ENCODE results near the gene DDX25. TPM values are rescaled to one million over a fixed set of nuclear protein-coding genes. Genes with fewer than 3 reads are reported as not detected.
A peak's percentile ranks its signal among the peaks of the same experiment; 100 is the strongest.

Gene DDX25
- total RNA-seq, 1 donor from 2014 or later: under 0.01 TPM

DNA sequence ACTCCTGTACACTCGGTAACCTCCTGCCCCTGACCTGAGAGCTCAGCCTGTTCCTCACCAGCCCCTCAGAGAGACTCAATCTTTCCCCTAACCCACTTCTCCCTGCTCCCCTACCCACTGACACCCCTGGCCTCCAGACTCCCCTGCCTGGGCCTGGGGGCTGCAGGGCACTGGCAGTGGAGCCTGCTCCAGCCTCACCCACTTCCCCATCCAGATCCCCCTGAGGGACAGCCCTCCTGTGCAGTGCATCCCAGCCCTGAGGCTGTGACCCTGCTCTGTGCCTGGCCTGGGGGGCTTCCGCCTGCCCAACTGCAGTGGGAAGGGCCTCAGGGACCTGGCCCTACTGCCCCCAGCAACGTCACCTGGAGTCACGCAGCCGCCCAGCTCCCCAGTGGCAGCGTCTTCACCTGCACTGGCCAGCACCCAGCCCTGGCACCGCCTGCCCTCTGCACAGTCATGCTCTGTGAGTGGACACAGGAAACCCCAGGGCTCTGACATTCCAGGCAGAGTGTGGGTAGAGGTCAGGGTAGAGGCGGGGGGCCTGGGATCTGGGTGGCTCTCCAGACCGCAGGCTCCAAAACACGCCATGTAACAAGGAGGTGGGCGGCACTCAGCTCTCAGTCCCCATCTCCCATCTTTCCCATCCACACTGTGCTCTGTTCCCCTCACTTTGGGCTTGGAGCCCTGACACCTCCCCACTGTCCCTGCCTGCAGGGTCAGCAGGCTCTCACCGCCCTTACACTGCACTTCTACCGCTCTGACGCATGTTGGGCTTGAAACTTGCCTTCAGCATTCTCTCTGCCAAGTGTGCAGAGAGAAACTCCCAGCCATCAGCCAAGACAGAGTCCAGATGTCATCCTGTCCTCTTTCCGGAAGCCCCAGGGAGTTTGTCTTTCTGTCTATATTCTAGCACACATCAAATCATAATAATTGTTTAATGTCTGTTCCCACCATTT, 46.7 kb downstream of the DDX25 start:
- DNase-seq (ENCODE audit: low read depth in 2 of 2): no peak

DNA sequence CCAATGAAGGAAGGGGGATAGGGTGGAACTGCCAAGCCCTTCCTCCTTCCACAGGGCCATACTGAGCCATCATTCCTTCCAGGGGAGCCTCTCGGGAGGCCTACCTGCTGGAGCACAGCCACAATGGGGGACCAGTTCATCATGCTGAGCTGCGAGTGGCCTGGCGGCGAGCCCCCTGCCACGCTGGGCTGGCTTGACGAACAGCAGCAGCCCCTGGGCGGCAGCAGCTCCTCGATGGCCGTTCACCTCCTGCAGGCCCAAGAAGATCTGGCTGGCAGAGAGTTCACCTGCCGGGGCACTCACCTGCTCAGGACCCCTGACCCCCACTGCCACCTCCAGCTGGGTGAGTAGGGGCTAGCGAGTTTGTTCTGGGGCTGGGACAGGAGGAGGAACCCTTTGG, 47.4 kb downstream of the DDX25 start:
- no peak for DNase-seq (ENCODE audit: low read depth in 2 of 2)

DNA sequence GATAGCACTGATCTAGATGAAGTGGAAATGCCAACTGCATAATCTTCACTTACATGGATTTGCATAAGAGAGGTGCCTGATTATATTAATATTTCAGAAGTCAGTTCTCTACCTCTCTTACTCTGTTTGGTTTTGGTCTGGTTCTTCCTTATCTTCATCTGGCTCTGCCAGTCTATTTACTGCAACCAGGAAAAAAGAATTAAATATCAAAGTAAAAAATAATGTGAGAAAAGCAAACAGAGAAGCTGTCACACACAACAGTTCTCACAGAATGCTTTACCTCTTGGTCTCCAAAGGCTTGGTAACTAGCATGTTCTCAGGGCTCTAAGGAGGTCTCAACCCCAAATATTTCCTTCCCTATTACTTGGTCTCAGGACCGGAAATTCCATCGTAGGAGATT, 48.3 kb downstream of the DDX25 start:
- DNase-seq (ENCODE audit: low read depth in 2 of 2): no peak

DNA sequence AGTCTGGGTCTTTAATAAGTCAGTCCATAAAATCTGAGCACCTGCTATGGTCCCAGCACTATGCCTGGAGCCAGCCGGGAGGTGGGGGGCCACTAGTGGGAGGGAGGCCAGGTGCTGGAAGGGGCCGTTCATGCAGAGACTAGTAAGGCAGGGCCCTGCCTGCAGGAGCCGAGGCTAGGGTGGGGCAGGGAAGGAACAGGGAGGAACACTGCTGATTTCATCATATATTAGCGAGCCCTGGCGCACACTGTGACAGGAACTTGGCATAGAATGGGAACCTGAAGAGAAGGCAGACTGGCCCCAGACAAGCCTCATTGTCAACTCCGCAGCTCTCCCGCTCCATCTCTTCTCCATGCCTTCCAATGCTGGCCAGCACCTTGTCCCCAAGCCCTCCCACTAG, 48.7 kb downstream of the DDX25 start:
- DNase-seq (ENCODE audit: low read depth in 2 of 2): no peak

DNA sequence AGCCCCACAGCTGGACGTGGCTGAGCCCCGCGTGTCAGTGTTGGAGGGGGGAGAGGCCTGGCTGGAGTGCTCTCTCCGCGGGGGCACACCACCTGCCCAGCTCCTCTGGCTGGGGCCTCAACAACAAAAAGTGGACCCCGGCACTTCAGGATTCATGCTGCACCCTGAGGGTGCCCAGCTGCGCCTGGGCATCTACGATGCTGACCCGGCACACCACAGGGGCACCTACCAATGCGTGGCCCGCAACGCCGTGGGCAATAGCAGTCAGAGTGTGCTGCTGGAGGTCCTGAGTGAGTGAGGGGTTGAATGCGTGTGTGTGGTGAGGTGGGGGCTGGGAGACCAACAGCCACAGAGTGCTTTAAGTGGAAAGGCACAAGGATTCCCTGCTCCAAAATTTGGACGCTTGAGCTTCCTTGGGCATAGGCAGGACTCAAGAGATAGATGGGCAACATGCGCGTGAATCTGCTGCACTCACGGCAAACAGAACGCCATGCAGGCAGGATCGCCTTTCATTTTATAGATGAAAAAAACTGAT, 49.2 kb downstream of the DDX25 start:
- no peak for DNase-seq (ENCODE audit: low read depth in 2 of 2)

DNA sequence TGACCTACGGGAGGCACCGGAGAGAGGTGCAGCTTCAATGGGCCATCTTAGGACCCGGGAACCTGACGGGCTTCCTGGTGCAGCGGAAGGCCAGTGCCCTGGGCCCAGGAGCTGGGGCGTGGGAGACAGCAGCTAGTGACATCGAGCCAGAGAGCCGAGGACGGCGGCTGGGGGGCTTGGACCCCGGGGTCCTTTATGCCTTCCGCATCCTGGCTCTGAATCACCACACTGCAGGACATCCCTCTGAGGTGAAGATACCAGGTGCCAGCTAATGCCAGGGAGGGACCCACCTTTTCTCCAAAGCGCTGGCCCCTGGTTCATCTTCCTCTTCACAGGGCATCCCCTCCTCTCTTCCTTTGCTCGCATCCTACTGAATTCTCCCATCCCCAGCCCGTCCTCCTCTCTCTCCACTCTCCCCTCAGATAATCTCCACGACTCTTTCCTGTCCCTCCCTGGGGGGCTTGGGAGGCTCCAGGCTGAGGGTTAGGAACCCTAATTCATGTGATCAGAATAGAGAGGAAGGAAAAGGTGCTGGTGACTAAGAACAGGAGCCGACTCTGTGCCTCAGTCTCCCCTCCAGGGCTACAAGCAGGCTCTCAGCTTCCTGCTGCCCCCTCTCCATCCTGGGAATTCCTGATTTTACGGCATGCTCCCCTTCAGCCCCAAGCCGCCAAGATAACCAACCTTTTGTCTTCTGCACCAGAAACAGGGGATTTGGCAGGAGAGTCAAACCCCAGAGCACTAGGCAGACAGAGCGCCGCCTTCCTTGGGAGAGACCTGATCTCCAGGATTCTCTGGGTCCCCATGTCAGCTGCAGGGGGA, 50.0 kb downstream of the DDX25 start:
- DNase-seq (ENCODE audit: low read depth in 2 of 2): no peak

DNA sequence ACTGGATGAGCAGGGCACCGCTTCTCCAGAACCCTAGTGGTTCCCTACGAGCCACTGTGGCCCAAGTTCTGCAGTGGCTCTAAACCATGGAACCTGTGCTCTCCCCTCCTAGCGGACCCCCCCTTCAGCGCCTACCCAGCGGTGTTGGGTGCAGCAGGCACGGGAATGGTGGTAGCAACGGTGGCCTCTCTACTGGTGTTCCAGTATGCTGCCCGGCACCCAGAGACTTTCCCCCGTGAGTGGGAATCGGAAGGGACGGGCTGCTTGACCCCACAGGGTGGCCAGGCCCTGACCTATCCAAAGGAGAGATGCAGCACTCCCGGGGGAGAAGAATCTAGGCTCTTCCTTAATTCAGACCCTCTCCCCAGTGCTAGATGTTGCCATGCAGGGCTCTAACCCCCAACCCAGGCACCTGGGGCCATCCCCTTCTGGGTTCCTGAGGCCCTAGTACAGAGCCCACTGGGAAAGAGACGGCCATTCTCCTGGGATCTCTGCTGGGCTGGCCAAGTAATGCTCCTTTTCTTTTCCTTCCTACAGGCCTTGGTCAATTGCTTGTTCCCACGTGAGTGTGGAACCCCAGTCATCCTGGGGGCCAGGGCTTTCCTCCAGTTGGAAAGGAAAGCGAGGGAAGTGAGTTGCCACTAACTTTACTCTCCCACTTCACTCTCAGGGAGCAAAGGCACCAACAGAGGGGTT, 50.8 kb downstream of the DDX25 start:
- DNase-seq (ENCODE audit: low read depth in 2 of 2): no peak

DNA sequence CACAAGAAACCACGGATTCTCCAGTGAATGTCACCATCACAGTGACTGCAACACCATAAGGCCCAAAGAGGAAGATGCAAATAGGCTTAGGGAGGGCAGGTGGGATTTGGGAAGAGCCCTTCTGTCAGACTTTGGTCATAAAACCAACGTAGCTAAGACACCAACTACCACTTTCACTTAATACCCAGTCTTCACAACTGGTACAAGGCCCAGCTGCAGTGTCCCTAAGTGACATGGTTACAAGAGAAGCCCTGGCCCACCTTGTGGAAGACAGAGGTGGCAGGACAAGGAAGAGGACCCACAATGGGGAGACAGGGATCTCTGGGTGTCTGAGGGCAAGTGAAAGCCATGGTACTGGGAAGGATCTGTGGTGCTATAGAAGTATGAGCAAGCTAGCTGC, 51.5 kb downstream of the DDX25 start:
- no peak for DNase-seq (ENCODE audit: low read depth in 2 of 2)

DNA sequence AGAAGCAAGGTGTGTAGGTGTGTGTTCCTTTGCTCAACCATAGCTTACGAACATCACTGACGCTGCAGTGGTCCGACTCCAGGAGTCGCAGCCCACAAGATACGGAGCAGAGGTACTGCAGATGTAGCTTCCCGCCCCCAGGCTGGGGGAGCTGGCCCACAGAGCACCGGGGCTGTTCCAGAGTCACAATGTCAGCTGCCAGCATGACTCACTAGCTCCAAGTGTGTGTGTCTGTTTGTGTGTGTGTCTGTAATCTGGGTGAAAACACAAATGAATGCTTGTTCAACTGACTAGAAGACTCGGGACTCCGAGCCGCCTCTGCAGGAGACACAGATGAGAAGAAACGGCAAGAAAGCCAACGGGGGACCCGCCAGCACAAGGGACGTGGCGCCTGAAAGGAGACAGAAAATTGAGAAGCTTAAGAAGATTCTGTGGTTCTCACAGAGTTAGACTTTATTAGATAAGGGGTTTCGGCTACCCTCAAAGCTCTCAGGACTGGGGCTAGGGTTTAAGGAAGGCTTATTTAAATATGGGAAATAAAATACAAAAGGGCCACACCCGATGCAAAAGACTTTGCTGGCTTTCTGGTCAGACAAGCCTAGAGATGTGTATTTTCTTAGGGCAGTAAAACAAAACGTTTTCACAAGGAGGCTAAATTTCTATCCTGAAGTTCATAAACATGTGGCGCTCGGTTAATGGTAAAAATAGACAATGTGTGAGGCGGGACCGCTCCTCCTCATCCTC, 52.3 kb downstream of the DDX25 start:
- no peak for DNase-seq (ENCODE audit: low read depth in 2 of 2)

DNA sequence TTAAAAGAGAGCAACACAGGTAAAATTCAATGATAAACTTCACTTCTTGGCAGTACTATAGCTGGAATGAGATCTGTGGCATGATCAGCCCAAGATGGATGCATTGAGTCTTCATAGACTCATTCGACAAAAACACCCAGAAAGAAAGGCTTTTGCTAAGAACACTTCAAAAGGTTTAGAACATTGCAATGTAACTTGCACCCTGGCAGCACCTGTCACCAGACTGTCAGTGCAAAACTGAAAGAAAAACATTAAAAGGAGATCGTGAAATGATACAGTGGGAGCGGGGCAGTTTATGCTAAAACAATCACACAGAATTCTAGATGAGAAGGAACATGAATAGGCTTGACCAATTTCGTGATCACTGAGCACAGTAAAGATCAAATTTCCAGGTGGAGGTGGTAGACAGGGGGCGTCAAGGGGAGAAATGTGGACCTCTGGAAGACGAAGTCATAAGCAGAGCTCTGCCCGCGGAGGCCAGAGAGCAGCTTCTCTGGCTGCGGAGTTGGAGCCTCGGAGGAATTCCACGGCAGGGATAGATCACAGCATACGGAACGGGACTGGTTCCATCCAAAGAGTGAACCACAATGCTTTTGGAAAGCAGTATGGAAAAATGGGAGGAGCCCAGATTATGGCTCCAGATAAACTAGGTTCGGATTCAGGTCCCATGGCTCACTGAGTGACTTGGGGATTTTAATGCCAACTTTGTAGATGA, 53.5 kb downstream of the DDX25 start:
- DNase-seq (ENCODE audit: low read depth in 2 of 2): peak in 1 of 2 donors; percentile 29

DNA sequence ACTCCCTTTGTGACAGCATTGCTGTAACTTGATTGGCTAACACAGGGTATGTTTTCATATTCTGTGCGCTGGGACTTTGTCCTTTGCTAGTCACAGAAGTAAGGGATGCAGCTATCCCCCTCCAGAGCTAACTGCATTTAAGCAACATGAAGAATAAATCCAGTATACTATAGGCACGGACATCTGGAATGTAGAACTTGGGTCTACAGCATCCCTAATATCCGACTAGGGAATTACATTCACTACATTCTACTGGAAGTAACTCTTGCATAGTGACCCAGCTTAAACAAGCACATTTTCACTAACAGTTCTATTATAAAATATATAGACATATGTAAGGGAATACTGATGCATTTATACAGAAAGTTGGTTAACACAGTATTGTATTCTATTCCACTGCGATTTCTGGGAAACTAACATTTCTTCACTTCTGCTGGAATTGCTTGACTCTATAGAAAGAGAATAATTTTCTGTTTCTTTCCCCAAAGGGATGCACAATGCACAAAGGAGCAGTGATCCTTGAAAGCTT, 54.6 kb downstream of the DDX25 start:
- DNase-seq (ENCODE audit: low read depth in 2 of 2): no peak

DNA sequence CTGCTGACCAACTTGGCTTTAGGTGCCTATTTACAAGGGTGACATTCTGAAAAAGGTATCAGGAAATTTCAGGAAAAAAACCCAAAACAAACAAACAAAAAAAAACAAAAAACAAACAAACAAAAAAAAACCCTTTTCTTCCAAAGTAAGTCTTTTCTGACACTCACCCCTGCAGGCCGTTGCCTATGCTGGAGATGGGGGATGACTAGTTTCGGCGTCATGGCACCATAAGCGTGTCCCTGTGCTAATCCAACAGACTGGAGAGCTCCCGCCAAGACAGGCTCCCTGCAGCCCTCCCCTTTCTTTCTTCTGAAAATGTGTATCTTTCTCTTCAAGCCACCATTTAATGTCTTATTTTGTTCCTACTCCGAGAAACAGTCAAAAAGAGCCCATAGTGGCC, 55.2 kb downstream of the DDX25 start:
- no peak for DNase-seq (ENCODE audit: low read depth in 2 of 2)

DNA sequence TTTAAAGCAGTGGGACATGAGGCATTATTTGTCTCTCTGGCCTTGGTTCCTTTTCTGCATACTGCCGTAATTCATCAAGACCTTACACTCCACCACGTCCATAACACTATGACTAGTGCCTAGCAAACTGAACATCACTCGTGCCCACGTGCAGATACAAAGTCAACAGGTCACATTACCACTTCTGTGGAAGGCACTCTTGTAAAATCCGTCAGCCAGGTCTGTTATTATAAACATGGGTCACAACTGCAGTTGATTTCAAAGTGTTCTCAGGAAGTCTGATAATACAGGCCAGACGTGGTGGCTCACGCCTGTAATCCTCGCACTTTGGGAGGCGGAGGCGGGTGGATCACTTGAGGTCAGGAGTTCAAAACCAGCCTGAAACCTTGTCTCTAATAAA, 55.6 kb downstream of the DDX25 start:
- DNase-seq (ENCODE audit: low read depth in 2 of 2): no peak

DNA sequence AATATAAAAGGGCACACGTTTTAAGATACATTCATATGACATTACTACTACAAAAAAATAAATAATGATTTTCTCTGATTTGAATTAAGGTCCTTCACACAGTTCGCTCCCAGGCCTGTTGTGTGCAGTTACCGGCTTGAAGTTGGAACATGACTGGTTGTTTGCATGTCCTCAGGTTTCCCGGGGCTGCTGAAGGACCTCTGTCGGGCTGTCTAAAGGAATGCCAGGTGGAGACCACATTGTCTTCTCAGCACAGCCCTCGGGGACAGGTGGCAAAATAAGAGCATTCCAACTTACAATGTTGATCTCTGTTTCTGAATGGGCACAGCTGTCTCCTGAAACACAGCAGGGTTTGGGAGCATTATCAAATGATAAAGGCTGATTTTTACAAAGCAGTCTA, 56.5 kb downstream of the DDX25 start:
- no peak for DNase-seq (ENCODE audit: low read depth in 2 of 2)

DNA sequence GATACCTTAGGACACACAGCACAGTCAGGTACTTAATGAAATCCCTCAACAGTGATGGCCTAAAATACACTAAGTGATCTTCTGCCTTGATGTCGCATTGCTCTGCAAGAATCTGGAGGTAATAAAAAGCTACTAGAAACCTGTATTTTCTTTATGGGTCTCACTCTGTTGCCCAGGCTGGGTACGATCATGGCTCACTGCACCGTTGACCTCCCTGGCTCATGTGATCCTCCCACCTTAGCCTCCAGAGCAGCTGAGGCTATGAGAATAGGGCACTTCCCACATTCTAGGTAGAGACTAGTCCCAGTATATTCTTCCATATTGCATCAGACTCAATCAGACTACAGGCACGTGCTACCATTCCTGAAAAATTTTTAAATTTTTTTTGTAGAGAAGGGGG, 63.2 kb downstream of the DDX25 start:
- no peak for DNase-seq (ENCODE audit: low read depth in 2 of 2)

DNA sequence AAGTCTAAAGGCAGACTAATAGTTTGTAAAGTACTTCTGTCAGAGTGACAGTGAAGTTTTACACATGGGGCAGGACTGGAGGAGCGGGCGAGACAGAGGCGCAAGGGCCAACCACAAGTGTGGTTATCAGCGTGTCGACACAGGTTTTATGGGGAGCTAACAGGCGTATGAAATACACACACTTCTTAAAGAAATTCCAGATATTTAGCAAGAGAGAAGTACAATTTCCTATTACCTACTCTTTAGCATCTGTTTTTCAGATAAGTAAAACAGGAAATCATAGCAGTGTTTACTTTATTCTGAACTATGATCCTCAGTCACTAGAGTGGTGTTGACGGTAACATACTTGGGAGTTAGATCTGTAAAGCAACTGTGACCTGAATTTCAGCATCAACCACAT, 64.0 kb downstream of the DDX25 start:
- no peak for DNase-seq (ENCODE audit: low read depth in 2 of 2)

DNA sequence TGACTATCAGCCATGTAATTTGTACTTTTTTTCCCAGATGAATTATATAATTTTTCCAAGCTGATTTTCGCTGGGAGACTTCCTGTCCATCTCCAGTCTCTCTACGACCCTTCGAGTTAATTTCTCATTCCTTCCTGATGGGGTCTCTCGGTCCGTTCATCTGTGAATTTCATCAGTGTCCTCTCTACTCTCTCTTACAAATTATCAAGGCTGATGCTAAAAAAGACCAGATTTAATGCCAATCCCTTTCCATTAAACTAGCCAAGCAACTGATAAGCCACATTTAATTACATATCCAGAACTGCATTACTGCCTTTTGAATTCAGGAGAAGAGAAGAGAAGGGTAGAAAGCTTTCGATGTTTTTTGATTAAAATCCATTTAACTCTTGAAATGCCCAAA, 67.3 kb downstream of the DDX25 start:
- no peak for DNase-seq (ENCODE audit: low read depth in 2 of 2)

DNA sequence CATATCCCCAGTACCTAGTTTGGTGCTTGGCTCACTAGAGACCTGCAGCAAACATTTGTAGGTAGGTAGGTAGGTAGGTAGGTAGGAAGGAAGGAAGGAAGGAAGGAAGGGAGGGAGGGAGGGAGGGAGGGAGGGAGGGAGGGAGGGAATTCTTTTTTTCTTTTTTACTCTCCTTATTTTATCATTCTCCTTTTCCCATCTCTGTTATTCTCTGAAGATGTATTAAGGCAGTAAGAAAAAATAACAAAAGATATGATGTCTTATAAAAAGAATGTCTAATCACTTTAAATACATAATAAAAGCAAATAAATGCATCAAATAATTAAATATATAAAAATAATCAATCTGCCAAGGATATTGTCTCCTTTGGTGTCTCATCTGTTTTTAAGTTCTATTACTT, 70.0 kb downstream of the DDX25 start:
- DNase-seq (ENCODE audit: low read depth in 2 of 2): no peak

DNA sequence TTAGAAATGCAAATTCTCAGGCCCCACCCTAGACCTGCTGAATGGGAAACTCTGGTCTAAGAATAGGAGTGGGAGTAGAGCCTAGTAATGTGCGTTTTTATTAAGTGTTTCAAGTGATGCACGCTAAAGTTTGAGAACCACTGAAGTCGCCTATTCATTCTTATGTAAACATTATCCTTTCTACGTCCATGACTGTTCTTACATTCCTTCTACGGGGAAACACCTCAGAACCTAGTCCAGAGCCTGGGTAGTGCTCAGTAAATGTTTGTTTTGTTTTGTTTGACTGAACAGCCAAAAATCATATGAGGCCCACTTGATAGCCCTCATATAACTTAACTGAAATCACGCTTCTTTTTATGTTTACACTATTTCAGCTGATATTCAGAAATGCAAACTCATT, 71.3 kb downstream of the DDX25 start:
- DNase-seq (ENCODE audit: low read depth in 2 of 2): no peak

DNA sequence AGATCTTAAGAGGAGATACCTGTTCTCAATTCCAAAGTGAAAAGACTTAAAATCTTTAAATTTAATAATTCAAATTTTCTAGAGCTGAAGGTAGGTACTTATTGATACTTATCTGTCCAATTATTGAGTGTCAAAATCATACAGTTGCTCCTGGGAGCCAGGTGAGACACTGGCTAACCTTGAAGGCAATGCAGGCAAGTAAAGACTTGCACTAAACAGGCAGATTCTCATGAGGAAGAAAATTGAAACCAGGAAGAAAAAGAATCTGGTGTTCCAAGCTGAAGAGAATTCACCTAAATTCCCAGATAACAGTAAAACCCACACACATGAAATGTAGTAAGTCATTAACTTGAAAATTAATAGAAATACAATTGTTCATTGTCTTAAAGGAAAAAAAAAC, 71.8 kb downstream of the DDX25 start:
- DNase-seq (ENCODE audit: low read depth in 2 of 2): no peak

Data from lung microvascular endothelial cell (primary cell).